H4 (cell line): ENCODE measurements around the gene WDR44. TPM values are rescaled to one million over a fixed set of nuclear protein-coding genes. Genes with fewer than 3 reads are reported as not detected.
A peak's percentile ranks its signal among the peaks of the same experiment; 100 is the strongest.
"Not testable (repeated sequence)": the region's sequence is repeated elsewhere in the genome, so short reads cannot be mapped to it uniquely, and the experiment has no call there.

Experiments
- DNase-seq: peaks from one replicate; pipeline ENCODE4 v3.0.0-alpha.2; 2015; ENCODE audit warnings: low spot score
- total RNA-seq: library from RNA; depleted of rRNA; stranded (reverse); fragments of >200 nt; shearing (Covaris generic); gene quantifications from 2 replicates; pipeline ENCODE4 v1.2.3, GENCODE V29; 2014; rRNA removed

Gene WDR44
- total RNA-seq, 1 experiment from 2014 or later: 10.2 TPM

- not testable (repeated sequence) for DNase-seq
Measured at GRCh38 chrX:118482384-118482783, 136.5 kb downstream of the WDR44 start.

GRCh38 chrX:118484216-118484903 is 138.5 kb downstream of the WDR44 start:
- no peak for DNase-seq

GRCh38 chrX:118486693-118487092 is 140.8 kb downstream of the WDR44 start:
- DNase-seq: not testable (repeated sequence)

GRCh38 chrX:118493016-118493415 is 147.1 kb downstream of the WDR44 start:
- DNase-seq: no peak

- no peak for DNase-seq
Measured at GRCh38 chrX:118493653-118494297, 147.9 kb downstream of the WDR44 start.

- peak; percentile 82 for DNase-seq
Measured at GRCh38 chrX:118495061-118495921, 149.4 kb downstream of the WDR44 start, which contains the start of gene DOCK11. Gene DOCK11 (plus strand): TSS chrX:118495815. CDS start chrX:118495972, 157 bp downstream.

- DNase-seq: no peak
Measured at GRCh38 chrX:118495958-118496762, 150.3 kb downstream of the WDR44 start.

GRCh38 chrX:118496763-118497079 is 150.8 kb downstream of the WDR44 start:
- DNase-seq: no peak

- no peak for DNase-seq
Measured at GRCh38 chrX:118497180-118497818, 151.4 kb downstream of the WDR44 start.

GRCh38 chrX:118498351-118498750 is 152.4 kb downstream of the WDR44 start:
- no peak for DNase-seq

- DNase-seq: no peak
Measured at GRCh38 chrX:118498755-118499154, 152.8 kb downstream of the WDR44 start.

- no peak for DNase-seq
Measured at GRCh38 chrX:118499295-118499694, 153.4 kb downstream of the WDR44 start.

Other genes with a start within 250 kb of the WDR44 start
- gene KLHL13, start 229.3 kb upstream of the WDR44 start, total RNA-seq: 9.8 and 12.7 TPM in 2 replicates
- 3.4 and 7.7 TPM in 2 replicates for gene DOCK11, start 149.7 kb downstream of the WDR44 start, total RNA-seq